Kasumi-1 (cell line): Measurements from ENCODE around the gene CX3CR1.
"Not testable (repeated sequence)": the region's sequence is repeated elsewhere in the genome, so short reads cannot be mapped to it uniquely, and the experiment has no call there.

ENCODE experiments used
- DNase-seq, 2 experiments: peaks; one replicate each; lab custom pipeline; 2025; lab: John Stamatoyannopoulos, UW

The CX3CR1 gene

GRCh38 chr3:39267631-39268548, 11.9 kb downstream of the CX3CR1 start:
- no peak for DNase-seq

- DNase-seq, result no peak
These were observed 15.8 kb downstream of the CX3CR1 start for GRCh38 chr3:39264053-39264452.

GRCh38 chr3:39263576-39263975, 16.3 kb downstream of the CX3CR1 start:
- no peak for DNase-seq

GRCh38 chr3:39262846-39263245, 17.0 kb downstream of the CX3CR1 start:
- no peak for DNase-seq

- no peak for DNase-seq
These were observed 18.1 kb downstream of the CX3CR1 start for GRCh38 chr3:39261726-39262125.

GRCh38 chr3:39260957-39261356, 18.9 kb downstream of the CX3CR1 start:
- DNase-seq, result peak; percentile 98

- no peak for DNase-seq
These were observed 19.5 kb downstream of the CX3CR1 start for GRCh38 chr3:39260318-39260717.

- peak; percentile 94 to 96 for DNase-seq
These were observed 24.1 kb downstream of the CX3CR1 start for GRCh38 chr3:39255503-39256325.

GRCh38 chr3:39254806-39255449, 24.9 kb downstream of the CX3CR1 start:
- DNase-seq, result no peak

GRCh38 chr3:39251576-39251975, 28.3 kb downstream of the CX3CR1 start:
- DNase-seq, result no peak

GRCh38 chr3:39250116-39250747, 29.6 kb downstream of the CX3CR1 start:
- peak; percentile 91 to 93 for DNase-seq

GRCh38 chr3:39249453-39250115, 30.3 kb downstream of the CX3CR1 start:
- peak; percentile 41 to 44 for DNase-seq

GRCh38 chr3:39241561-39241960, 38.3 kb downstream of the CX3CR1 start:
- no peak for DNase-seq

- DNase-seq, result no peak
These were observed 42.8 kb downstream of the CX3CR1 start for GRCh38 chr3:39237027-39237426.

GRCh38 chr3:39234651-39235050, 45.2 kb downstream of the CX3CR1 start:
- DNase-seq, result no peak

GRCh38 chr3:39232859-39233258, 47.0 kb downstream of the CX3CR1 start:
- DNase-seq, result peak in 1 of 2 experiments; percentile 23

GRCh38 chr3:39230453-39230852, 49.4 kb downstream of the CX3CR1 start:
- DNase-seq, result no peak

- DNase-seq, result no peak
These were observed 51.3 kb downstream of the CX3CR1 start for GRCh38 chr3:39228496-39228895.

- not testable (repeated sequence) for DNase-seq
These were observed 52.2 kb downstream of the CX3CR1 start for GRCh38 chr3:39227596-39227995.

GRCh38 chr3:39226106-39226741, 53.6 kb downstream of the CX3CR1 start:
- peak; percentile 61 to 77 for DNase-seq

GRCh38 chr3:39224288-39224687, 55.5 kb downstream of the CX3CR1 start:
- DNase-seq, result no peak
